HG02981 (cell line): ENCODE data around the gene KATNB1.
"Not testable (repeated sequence)": the region's sequence is repeated elsewhere in the genome, so short reads cannot be mapped to it uniquely, and the experiment has no call there.

Experiments
- ATAC-seq: cut with Tn5 transposase; IDR thresholded peaks from one replicate; pipeline ENCODE4 v1.9.1; 2021; ENCODE audit warnings: mild to moderate bottlenecking, moderate library complexity; ENCODE audit not compliant: unreplicated experiment

The KATNB1 gene

GRCh38 chr16:57724531-57724930 is 11.0 kb upstream of the KATNB1 start:
- no peak for ATAC-seq

DNA sequence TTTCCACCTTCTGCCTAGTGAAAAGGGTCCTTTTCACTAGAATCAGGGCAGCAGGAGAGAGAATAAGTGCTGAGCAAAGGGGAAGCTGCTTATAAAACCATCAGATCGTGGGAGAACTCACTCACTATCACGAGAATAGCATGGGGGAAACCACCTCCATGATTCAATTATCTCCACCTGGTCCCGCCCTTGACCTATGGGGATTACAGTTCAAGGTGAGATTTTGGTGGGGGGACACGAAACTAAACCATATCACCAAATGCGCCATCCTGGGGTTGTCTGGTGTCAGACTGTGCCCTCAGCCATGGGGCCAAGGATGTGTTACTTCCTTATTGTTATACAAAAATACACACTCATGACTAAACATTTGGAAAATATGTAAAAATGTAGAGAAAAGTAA is 10.4 kb upstream of the KATNB1 start:
- no peak for ATAC-seq

GRCh38 chr16:57725554-57725953 is 10.0 kb upstream of the KATNB1 start:
- ATAC-seq: no peak

DNA sequence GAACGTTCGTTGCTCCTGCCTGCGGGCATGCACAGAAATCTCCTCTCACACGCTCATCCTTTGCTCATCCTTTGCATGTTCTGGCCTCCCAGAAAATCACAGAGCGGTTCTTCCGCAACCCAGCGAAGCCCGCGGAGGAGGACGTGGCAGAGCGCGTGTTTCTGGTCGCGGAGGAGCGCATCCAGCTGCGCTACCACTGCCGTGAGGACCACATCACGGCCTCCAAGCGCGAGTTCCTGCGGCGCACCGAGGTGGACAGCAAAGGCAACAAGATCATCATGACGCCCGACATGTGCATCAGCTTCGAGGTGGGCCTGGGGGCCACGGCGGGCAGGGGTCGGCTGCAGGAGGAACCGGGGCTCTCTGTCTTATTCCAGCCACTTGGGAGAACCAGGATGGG is 9.6 kb upstream of the KATNB1 start:
- ATAC-seq: no peak

DNA sequence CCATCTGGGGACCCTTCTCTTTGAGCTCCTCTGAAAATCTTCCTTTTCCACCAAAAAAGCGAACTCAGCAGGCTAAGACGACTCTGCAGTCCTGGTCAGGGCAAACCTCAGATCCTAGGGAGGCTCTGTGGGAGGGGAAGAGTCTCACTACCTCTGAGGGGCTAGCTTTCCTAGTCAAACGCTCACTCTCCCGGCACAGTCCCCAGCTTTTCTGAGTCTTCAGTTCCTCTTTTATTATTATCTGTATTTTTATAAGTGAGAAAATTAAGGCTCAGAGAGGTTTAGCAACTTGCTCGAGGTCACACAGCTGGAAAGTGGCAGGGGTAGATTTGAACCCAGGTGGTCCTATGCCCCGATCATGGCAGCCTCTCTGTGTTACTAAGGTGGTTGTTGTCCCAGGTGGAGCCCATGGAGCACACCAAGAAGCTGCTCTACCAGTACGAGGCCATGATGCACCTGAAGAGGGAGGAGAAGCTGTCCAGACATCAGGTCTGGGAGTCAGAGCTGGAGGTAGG is 9.1 kb upstream of the KATNB1 start:
- ATAC-seq: no peak

DNA sequence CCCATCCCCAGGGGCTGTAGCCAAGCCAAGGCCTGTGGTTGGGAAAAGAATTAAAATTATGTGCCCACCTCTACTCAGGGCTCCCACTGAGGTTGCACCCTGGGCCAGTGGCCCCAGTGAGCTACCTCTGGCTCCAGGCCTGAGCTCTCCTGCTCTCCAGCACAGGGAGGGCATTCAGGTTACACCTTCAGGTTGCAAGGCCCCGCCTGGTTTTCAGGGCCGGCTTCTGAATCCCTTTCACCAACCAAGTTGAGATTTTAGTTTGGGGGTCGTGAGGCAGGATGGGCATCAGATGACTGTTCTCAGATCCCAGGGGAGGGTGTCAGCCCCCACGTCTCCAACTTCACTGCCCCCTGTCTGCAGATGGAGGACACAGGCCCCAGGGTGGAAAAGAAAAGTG is 8.0 kb upstream of the KATNB1 start:
- ATAC-seq: no peak

GRCh38 chr16:57728336-57729181 is 7.0 kb upstream of the KATNB1 start:
- ATAC-seq: no peak

- no peak for ATAC-seq
Observed at GRCh38 chr16:57729182-57729484, 6.4 kb upstream of the KATNB1 start.

DNA sequence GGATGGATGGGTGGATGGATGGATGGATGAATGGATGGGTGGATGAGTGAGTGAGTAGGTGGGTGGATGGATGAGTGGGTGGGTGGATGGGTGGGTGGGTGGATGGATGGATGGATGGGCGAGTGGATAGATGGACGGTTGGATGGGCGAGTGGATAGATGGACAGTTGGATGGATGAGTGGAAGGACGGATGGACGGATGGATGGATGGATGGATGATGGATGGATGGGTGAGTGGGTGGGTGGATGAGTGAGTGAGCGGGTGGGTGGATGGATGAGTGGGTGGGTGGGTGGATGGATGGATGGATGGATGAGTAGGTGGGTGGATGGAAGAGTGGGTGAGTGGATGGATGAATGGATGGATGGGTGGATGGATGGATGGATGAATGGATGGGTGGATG is 5.7 kb upstream of the KATNB1 start:
- not testable (repeated sequence) for ATAC-seq

DNA sequence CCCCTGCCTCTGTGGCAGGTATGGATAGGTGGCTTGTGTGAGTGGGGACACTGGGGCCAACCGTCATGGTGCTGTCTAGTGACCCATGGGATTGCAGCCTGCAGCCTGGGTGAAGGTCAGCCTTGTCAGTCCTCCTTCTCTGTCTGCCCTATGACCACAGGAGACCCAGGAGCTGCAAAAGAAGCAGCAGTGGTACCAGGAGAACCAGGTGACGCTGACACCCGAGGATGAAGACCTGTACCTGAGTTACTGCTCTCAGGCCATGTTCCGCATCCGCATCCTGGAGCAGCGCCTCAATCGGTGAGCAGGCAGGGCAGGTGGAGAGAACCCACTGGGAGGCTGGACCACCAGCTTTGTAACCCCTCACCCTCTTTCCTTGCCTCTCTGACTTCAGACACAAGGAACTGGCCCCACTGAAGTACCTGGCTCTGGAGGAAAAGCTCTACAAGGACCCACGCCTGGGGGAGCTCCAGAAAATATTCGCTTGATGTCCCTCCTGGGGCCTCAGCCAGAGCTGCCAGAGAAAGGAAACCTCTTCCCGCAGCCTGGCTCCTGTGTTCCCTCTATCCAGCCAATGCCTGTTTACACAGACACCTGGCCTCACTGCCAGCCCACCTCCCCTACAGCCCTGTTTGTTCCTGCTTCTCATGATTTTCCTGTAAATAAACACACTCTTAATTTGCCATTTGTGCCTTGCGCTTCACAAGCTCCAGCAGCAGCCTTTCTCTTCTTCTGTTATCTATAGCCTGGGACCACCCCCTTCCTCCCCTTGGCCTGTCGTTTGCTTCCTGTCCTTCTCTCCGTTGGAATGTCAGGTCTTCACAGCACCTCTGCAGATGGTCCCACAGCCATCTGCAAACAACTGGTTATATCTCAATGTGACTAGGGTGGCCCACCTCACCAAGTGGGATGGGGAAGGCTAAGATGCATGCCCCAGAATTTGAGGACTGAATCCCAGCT is 4.5 kb upstream of the KATNB1 start:
- no peak for ATAC-seq

DNA sequence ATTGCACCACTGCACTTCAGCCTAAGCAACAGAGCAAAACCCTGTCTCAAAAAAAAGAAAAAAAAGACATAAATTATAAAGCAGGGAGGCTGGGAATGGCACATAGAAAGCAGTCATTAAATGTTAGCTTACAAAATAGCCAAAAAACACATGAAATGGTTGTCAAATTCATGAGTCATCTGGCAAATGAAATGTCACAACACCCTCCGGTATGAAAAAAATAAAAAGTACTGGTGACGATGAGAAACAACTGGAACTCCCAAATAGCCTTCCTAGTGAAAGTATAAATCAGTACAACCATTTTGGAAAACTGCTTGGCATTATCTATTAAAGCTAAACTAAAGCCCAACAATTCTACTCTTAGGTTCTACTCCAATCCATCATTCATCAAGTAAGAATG is 3.5 kb upstream of the KATNB1 start:
- no peak for ATAC-seq

DNA sequence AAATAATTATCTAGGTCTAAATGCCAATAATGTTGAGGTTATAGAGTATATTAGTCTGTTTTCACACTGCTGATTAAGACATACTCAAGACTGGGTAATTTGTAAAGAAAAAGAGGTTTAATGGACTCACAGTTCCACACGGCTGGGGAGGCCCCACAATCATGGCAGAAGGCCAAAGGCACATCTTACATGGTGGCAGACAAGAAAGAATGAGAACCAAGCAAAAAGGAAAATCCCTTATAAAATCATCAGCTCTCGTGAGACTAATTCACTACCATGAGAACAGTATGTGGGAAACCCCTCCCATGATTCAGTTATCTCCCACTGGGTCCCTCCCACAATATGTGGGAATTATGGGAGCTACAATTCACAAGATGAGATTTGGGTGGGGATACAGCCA is 2.9 kb upstream of the KATNB1 start:
- ATAC-seq: no peak

- no peak for ATAC-seq
Observed at GRCh38 chr16:57734308-57734924, 1.2 kb upstream of the KATNB1 start.

DNA sequence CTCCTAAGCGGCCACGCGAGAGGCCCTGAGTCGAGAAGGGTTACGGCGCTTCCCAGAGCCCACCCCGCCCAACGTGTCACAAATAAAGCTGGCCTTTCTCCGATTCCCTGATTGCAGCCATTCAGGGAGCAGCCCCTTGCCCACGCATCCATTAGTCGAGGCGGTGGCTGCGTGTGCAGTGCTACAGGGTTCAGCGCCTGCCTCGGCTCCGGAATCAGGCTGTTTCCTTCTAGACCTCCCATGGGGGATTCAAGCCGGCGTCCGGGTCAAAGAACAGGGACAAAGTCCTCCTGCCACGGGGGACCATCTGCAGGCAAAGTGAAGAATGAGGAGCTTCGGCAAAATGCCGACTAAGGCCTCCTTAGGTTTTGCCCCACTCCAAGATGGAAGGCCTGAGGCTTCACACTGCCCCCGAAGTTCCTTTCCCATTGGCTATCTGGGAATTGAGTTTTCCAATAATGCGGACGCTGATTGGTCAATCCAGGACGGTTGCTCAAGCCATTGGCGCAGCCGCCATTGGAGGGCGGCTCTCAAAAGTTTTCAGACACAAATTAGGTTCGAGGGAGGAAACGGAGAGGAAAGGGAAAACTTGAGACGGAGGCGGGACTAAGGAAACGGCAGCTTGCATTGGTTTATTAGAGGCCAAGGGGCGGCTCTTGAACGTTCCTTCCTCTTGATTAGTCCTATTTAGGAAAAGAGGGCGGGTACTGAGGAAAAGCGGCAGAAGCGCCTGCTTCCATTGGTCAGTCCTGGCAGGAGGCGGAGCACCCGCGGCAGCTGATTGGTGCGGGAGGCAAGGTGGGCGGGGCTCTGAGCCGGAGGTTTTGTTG is 430 bp upstream of the KATNB1 start:
- ATAC-seq: peak; percentile 85

DNA sequence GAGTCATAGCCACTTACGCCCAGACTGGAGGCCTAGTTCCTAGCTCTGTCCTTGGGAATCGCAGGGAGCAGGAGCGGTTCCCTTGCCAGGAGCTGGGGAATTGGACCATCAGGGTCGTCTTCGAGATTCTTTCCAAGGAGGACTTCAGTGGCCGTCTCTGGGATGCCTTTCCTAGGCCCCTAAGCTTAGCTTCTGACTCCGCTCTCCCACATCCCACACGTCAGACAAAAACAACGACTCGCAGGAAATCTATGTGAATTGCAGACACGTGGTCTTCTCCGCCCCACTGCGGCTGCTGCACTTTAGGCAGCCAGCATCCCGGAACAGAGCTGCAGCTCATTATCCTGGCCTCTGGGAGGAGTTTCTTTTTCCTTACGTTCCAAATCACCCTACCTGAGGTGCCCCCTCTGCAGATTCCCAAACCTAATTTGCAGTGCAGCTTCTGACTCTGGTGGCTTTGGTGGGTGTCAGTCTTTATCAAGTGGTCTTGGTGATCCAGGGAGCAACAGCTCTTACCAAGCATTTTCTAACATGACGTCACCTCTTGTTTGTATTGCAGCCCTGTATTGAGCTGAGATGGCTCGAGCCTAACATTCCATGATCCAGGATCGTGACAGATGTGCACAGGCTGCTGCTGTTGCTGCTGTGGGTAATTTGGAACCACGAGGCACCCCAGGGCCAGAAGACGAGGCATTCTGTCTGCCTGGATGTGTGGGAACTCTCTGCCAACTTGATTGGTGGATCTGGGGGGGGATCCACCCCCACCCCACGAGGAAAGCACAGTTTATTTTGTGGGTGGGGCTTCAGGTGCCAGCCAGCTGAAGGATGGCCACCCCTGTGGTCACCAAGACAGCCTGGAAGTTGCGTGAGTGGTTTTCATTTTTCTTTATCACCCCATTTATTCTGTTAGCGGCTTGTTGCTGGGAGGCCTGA is 1.1 kb downstream of the KATNB1 start:
- ATAC-seq: no peak

DNA sequence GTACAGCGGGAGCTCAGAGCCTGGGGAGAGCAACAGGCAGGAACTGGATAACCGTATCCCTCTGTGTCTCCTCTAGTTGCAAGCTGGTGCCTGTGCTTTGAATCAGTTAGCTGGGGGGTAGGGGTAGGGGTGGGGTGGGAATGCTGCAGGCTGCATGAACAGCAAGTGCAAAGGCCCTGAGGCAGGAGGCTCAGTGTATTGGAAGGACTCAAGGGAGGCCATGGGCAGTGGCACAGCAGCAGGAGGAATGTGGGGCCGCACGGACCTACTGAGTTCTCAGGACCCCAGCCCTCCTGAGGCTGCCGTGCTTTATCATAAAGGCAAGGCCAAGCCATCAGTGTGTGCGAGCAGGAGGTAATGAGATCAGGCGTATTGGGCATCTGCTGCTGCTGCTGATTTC is 3.3 kb downstream of the KATNB1 start:
- no peak for ATAC-seq

GRCh38 chr16:57739756-57740422 is 4.3 kb downstream of the KATNB1 start:
- ATAC-seq: no peak

DNA sequence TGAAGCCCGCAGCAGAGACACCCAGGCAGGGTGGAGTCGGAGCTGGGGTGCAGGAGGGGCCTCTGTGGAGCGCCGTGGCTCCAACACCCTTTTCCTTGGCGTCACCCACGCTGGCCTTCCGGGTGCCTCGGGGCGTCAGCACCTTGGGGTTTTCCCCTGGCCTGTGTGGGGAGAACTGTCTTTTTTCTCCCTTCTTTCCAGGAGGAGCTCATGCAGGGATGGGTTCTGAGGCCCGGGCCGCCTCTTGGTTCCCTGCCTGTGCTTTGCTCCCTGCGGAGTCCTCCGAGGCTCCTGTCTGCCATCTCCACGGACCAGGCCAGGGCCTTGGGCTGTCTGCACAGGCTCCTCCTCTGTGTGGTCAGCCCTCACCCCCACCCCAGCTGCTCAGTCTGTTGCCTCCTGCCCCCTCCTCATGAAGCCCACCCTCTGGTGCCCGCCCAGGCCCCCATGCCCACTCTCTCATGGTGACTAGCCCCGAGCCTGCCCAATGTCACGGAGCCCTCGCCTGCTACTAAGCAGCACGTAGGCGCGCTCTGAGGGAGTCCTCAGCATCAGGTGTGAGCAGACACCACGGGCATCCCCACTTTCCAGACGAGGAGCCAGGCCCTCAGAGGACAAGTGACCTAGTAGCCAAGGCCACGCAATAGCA is 5.0 kb downstream of the KATNB1 start:
- no peak for ATAC-seq
